ENCODE data around the gene NINL.

Gene NINL

GRCh38 chr20:25447671-25448070 is 137.7 kb downstream of the NINL start:
- FAIRE-seq (no peak), DNase-seq (ENCODE audit: insufficient read length, low spot score) (no peak)

- no peak for FAIRE-seq
- DNase-seq (ENCODE audit: insufficient read length, low spot score): no peak
Observed at GRCh38 chr20:25444556-25444955, 140.8 kb downstream of the NINL start.

GRCh38 chr20:25439328-25439727 is 146.0 kb downstream of the NINL start:
- FAIRE-seq: no peak
- no peak for DNase-seq (ENCODE audit: insufficient read length, low spot score)

- DNase-seq (ENCODE audit: insufficient read length, low spot score) (no peak), FAIRE-seq (no peak)
Observed at GRCh38 chr20:25437153-25437581, 148.2 kb downstream of the NINL start.

- FAIRE-seq (no peak), DNase-seq (ENCODE audit: insufficient read length, low spot score) (no peak)
Observed at GRCh38 chr20:25424536-25424935, 160.8 kb downstream of the NINL start.

- no peak for DNase-seq (ENCODE audit: insufficient read length, low spot score)
- no peak for FAIRE-seq
Observed at GRCh38 chr20:25422032-25422431, 163.3 kb downstream of the NINL start.

DNA sequence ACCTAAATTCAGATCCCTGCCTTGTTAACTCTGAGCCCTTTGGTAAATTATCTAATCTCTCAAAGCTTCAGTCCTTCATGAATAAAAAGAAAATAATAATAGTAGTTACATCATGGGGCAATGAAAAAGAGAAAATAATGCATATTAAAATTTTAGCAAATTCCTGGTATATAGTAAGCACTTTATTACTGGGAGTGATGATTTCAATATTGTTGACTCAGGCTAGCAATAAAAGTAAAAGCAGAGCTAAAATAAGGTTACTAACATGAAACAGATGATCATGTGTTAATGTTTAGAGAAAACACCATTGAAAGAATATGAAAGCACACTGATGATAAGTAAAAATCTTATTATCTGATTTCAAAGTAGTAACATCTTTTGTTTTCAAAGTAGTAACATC is 164.2 kb downstream of the NINL start:
- DNase-seq (ENCODE audit: insufficient read length, low spot score) (no peak), FAIRE-seq (no peak)

DNA sequence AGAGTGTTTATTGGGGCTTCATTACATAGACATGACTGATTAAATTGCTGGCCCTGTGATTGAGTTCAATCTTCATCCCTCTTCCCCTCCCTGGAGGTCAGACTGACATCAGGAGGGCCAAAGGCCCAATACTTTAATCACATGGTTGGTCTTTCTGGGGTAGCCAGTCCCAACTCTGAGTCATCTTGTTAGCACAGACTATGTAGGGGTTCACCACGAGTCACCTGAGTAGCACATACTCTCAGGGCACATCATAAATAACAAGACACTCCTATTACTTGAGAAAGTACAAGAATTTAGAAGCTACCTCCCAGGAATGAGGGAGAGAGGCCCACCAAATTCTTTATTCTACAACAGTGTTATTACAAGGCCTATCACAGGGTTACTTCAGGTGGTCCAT is 166.6 kb downstream of the NINL start:
- no peak for DNase-seq (ENCODE audit: insufficient read length, low spot score)
- FAIRE-seq: no peak

GRCh38 chr20:25408890-25409289 is 176.4 kb downstream of the NINL start:
- DNase-seq (ENCODE audit: insufficient read length, low spot score) (no peak), FAIRE-seq (no peak)

DNA sequence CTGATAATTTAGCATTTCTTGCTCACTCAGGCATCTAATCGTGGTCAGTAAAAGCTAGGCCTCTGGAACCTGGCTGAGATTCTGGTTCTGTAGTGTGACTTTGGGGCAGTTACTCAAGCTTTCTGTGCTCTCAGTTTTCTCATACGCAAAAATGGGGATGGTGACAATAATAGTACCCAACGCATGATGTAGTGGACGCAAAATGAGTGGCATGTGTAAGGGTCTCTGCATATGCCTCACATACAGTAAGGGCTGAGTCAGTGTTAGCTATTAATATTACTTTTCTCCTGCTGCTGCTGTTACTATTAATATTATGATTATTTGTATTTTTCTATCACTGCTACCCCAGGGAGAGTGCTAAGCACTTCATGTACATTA is 177.2 kb downstream of the NINL start:
- FAIRE-seq: no peak

DNA sequence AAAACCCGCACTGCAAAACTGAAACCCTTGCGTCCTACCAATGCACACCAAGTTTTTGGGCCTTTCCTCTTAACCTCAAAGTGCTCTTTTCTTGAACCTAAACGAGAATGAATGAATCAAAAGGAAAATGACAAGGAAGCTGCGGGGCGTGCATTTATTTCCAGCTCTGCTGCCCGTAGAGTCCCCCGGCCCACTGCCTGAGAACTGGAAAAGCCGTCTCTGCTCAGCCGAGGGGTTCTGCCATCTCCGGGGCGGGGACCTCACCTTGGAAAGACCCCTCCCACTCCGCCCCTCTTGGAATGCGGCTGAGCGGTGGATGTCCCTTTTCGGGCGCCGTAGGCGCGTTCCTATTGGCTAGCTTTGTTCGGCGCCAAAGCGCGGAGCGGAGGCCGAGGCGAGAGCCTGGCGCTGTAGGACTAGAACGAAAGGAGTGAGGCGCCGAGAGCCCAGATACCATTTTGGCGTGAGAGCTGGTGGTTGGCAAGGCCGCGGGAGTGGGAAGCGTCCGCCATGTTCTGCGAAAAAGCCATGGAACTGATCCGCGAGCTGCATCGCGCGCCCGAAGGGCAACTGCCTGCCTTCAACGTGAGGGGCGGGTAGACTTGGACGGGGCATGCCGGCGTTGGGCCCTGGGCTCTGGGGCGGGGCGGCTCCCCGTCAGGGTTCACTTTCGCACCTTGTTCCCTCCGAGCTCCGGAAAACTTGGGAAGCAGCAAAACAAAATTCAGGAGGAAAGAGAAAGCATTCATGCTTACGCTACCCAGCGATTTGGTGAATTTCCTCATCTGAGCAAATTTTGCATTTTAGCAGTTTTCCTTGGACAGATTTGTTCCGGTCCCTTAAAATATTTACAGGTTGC is 177.8 kb downstream of the NINL start, which contains the start of gene GINS1:
TSS of gene GINS1 (plus strand) at position 363 of the 859 bp plus-strand sequence. CDS start at position 511, 148 bp downstream.
- DNase-seq (ENCODE audit: insufficient read length, low spot score): peak; percentile 95
- no peak for FAIRE-seq

More for the DNA sequence above, 177.2 kb downstream of the NINL start:
- DNase-seq (ENCODE audit: insufficient read length, low spot score): no peak
